COLO668 (cell line): Measurements from ENCODE around the gene CHCHD1.
"Not testable (repeated sequence)": the region's sequence is repeated elsewhere in the genome, so short reads cannot be mapped to it uniquely, and the experiment has no call there.

ENCODE experiments used
- DNase-seq: peaks from one replicate; lab custom pipeline; 2025; ENCODE audit not compliant: unreplicated experiment; lab: John Stamatoyannopoulos, UW

The CHCHD1 gene

GRCh38 chr10:73810735-73811465 lies 29.1 kb downstream of the CHCHD1 start:
- DNase-seq: peak; percentile 34

GRCh38 chr10:73812657-73813056 lies 30.8 kb downstream of the CHCHD1 start:
- no peak for DNase-seq

- DNase-seq: no peak
These were observed 31.5 kb downstream of the CHCHD1 start for GRCh38 chr10:73813333-73813732.

- DNase-seq: no peak
These were observed 32.5 kb downstream of the CHCHD1 start for GRCh38 chr10:73814276-73814895.

- DNase-seq: peak; percentile 1
These were observed 33.3 kb downstream of the CHCHD1 start for GRCh38 chr10:73814896-73815718.

GRCh38 chr10:73815719-73816030 lies 33.8 kb downstream of the CHCHD1 start:
- no peak for DNase-seq

GRCh38 chr10:73816917-73817729 lies 35.3 kb downstream of the CHCHD1 start:
- DNase-seq: no peak

- DNase-seq: no peak
These were observed 36.0 kb downstream of the CHCHD1 start for GRCh38 chr10:73817826-73818225.

DNA sequence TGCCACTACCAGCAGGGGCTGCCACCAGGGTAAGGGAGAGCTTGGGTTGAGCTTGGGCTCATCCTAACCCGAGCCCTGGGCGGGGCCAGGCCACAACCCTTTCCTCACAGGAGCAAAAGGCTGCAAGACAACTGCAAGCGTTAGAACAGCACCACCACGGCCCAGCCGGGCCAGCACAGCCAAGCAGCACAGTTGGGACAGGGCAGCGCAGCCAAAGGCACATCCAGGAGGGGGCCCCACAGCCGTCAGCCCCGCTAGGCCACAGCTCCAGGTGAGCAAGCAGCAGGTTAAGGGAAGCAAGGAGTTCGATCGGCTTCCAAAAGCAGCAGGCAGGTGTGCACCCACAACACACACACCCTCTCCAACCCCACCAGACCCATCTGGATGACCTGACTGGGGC lies 36.6 kb downstream of the CHCHD1 start:
- DNase-seq: no peak

GRCh38 chr10:73819081-73819480 lies 37.2 kb downstream of the CHCHD1 start:
- no peak for DNase-seq

- DNase-seq: no peak
These were observed 37.8 kb downstream of the CHCHD1 start for GRCh38 chr10:73819513-73820093.

DNA sequence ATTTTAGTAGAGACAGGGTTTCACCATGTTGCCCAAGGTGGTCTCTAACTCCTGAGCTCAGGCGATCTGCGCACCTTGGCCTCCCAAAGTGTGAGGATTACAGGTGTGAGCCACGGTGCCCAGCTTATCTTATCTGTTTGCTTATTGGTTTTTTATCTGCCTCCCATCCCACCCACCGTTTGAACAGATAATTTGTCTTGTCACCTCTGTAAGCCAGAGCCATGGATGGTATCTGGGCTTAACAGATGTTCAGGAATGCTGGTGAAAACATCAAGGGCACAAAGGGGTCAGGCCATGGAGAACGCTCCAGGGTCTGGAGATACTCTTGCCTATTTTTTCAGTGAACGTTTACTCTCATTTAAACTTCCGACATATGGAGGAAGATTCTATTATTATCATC lies 41.5 kb downstream of the CHCHD1 start:
- no peak for DNase-seq

DNA sequence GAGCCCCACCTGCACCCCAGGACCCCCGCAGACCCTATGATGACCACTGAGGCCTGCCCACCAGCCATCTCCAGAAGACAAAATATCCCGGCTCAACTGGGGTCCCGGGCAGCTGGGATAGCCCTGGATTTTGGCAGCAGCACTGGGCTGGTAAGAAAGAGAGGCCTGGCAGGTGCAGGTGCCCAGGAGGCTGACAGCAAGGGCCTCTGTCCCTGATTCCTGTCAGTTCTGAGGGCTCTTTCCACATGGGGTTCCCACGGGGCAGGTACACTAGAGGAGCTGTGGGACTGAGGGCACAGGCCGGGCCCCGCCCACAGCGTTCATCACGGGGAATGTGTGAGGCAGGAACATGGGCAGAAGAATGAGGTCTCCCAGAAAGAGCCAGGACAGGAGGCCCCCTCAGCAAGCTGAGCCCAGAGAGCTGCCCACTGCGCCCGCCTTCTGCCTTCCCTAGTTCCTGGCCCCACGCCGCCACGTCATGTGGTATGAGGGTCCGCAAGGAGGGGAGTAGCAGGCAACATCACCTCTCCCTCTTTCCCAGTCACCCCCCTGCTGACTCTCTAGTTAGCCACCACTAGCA lies 42.4 kb downstream of the CHCHD1 start:
- no peak for DNase-seq

DNA sequence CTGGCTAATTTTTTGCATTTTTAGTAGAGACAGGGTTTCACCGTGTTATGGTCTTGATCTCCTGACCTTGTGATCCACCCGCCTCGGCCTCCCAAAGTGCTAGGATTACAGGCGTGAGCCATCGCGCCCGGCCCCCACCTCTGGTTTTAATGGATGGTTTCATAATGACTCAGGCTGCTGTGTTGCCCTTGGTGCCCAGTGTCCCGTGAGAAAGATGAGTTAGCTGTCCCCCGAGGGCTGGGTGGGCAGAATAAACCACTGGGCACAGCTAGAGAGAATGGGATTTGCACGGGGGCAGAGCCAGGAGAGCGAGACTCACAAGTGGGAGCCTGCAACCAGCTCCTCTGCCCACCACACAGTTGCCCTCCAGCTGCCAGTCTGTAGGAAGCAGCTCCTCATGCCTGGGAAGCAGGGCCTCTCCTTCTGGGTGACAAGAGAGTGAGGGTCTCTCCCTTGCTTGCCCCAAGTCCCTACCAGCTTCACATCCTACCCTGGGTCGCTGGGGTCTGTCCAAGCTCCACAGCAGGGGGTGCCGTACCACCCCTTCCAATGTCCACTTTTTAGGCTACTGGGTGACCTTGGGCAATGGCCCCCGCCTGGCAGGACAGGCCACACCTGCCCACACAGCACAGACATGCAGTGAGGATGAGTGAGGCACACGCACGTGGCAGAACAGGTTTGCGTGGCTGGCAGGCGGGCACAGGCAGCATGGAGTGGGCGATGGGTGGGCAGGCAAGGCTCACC lies 45.7 kb downstream of the CHCHD1 start:
- no peak for DNase-seq

DNA sequence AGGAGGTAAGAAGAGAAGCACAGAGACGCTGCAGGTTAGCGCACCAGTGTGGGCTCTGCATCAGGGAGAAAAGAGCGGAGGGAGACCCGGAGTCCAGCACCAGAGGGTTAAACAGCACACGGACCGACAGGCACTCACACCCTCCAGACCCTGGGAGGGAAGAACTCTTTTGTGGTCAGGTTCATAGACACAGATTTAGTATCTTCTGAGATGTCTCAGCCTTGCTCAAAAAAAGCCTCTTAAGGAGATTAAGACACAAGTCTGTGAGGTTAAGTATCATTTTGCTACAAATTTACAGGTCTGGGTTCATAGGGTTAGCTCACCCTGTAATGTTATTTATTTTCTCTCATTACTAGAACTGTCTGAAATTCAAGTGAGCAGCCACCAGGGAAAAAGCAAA lies 46.3 kb downstream of the CHCHD1 start:
- no peak for DNase-seq

- not testable (repeated sequence) for DNase-seq
These were observed 47.2 kb downstream of the CHCHD1 start for GRCh38 chr10:73829090-73829489.
